ENCODE measurements around the gene KCNK5. TPM values are rescaled to one million over a fixed set of nuclear protein-coding genes. Genes with fewer than 3 reads are reported as not detected.

The KCNK5 gene
- polyA plus RNA-seq, 1 experiment: not detected

DNA sequence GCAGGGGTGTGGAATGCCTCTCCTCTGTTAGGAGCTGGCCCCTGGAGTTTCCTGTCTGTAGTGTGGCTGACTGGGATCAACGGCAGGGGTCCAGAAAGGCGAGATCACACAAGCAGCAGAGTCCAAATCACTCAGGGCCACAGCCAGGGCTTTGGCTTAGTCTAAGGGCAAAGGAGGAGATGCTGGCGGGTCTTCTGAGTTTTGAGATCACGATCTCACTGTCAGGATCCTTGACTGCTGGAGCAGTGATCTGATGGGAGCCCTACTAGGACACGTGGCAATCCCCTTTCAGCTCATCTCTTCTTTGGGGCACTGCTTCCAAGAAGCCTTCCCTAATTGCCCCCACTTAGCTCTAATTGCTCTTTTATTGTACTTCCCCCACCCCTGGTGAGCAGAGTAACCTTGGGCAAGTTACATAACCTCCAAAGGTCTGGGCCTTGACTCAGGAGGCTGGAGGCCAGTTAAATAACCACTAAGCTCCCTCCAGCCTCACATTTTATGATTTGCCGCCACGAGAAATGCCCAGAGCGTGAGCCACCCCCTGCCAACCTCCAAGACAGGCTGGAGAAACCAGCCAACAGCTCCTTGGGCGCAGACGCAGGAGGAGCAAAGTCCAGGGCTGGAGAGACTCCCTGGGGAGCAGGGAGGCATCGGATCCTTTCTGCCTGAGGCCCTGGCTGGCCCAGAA lies 12.0 kb downstream of the KCNK5 start:
- Histone ChIP-seq H3K4me3 (ENCODE audit: low read depth, low read length) (no peak overlapping the region), H3K27ac (ENCODE audit: low read depth, low read length) (no peak overlapping the region), H3K27me3 (ENCODE audit: control insufficient read depth, insufficient read depth, low read length) (no peaks in the 10 kb centered on the region), H3K9me3 (ENCODE audit: control insufficient read depth, insufficient read depth, low read length) (no peaks in the 10 kb centered on the region)
- TF ChIP-seq, protein P1, sequence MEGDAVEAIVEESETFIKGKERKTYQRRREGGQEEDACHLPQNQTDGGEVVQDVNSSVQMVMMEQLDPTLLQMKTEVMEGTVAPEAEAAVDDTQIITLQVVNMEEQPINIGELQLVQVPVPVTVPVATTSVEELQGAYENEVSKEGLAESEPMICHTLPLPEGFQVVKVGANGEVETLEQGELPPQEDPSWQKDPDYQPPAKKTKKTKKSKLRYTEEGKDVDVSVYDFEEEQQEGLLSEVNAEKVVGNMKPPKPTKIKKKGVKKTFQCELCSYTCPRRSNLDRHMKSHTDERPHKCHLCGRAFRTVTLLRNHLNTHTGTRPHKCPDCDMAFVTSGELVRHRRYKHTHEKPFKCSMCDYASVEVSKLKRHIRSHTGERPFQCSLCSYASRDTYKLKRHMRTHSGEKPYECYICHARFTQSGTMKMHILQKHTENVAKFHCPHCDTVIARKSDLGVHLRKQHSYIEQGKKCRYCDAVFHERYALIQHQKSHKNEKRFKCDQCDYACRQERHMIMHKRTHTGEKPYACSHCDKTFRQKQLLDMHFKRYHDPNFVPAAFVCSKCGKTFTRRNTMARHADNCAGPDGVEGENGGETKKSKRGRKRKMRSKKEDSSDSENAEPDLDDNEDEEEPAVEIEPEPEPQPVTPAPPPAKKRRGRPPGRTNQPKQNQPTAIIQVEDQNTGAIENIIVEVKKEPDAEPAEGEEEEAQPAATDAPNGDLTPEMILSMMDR (IDR thresholded peaks at IDR 0.05; ENCODE audit: low read depth, low read length): no peak
- POLR2A ChIA-PET: no interaction called here
- no peak for DNase-seq (ENCODE audit: low read depth, low spot score)
- CTCF ChIA-PET: no interaction called here

DNA sequence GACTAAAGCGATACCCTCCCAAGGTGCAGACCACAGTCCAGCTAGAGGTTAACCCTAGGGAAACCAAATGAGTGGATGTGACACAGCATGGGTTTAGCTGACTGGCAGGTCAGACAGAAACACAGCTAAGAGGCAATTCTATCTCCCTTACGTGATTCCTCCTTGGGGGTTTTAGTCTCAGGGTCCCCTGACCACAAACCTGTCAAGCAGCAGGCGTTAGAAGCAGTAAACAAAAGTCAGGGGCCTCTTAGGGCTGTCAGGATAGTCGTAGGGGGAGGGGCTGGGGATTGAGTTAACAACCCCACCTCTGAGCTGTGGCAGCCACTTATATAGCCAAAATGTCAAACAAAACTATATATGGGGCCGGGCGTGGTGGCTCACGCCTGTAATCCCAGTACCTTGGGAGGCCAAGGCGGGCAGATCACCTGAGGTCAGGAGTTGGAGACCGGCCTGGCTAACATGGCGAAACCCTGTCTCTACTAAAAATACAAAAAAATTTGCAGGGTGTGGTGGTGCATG lies 13.6 kb downstream of the KCNK5 start:
- no peak for DNase-seq (ENCODE audit: low read depth, low spot score)
- Histone ChIP-seq H3K4me3 (ENCODE audit: low read depth, low read length) (no peak overlapping the region), H3K27me3 (ENCODE audit: control insufficient read depth, insufficient read depth, low read length) (no peaks in the 10 kb centered on the region), H3K9me3 (ENCODE audit: control insufficient read depth, insufficient read depth, low read length) (no peaks in the 10 kb centered on the region), H3K27ac (ENCODE audit: low read depth, low read length) (no peak overlapping the region)
- ChIA-PET POLR2A (no interaction called here), CTCF (no interaction called here)
- TF ChIP-seq, protein P1 (IDR thresholded peaks at IDR 0.05; ENCODE audit: low read depth, low read length): no peak

DNA sequence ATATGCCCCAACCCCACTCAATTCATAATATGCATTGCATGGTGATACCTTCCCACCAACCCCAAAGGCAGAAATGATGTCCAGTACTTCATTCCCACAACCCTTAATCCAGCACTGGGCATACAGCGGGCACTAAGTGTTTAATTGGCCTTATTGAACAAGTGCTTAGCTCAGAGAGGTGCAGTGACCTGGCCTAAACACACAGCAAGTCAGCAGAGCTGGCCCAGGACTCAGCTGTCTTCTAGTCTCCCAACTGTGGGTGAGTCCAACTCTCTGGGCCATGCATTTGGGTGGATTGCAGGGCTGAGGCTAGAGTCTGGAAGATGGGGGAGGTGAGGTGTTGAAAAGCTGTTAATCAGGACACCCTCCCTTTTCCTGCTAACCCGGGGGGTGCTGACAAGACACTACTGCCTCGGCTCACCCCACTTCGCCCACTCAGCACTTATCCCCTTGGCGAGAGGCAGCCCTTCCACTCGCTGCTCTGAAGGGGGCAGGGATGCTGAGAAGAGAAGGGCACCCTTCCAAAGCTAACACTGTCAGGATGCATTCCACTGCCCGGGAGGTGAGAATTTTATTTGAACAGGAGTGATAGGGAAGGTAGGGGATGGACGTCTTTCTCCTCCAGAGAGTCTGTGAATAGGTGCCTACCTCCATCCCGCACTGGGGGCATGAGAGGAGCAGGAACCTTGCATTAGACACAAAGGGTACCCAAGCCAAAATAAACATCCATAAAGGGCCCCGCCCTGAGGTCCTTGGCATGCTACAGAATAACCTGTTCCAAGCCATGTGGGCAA lies 14.2 kb downstream of the KCNK5 start:
- TF ChIP-seq, protein P1 (IDR thresholded peaks at IDR 0.05; ENCODE audit: low read depth, low read length): no peak
- Histone ChIP-seq H3K27ac (ENCODE audit: low read depth, low read length) (no peak overlapping the region), H3K27me3 (ENCODE audit: control insufficient read depth, insufficient read depth, low read length) (no peaks in the 10 kb centered on the region), H3K9me3 (ENCODE audit: control insufficient read depth, insufficient read depth, low read length) (no peaks in the 10 kb centered on the region), H3K4me3 (ENCODE audit: low read depth, low read length) (no peak overlapping the region)
- POLR2A ChIA-PET: no interaction called here
- CTCF ChIA-PET: no interaction called here
- no peak for DNase-seq (ENCODE audit: low read depth, low spot score)

DNA sequence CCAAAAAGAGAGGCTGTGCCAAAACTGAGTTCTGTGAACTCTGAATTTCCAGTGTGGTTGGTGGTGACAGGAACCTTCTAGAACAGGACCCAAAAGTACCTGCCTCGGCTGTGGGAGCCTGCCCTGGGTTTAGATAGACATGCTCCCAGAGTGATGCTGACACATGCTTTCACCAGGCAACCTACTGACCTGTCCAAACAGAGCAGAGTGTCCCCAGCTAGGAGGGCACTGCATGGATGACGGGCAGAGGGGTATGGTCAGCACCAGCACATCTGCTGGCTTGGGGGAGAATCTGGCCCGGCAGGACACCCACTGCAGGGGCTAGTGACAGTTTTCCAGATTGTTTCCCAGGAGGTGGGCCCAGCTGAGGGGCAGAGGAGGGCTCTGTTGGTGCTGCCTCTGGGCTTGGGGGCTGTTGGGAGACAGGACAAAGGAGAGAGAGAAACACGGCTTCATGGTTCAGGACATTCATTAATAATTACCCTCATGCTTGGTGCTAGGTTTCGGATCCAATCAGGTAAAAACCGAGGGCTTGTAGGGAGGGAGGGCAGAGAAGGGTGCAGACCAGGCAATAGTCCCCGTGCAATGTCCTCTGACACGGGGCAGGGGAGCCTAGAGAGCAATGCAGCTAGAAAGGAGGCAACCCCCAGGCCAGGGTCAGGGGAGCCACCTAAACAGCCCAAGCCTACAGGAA lies 15.0 kb downstream of the KCNK5 start:
- H3K4me3 ChIP-seq (ENCODE audit: low read depth, low read length): no peak overlapping the region
- no peaks in the 10 kb centered on the region for H3K27me3 ChIP-seq (ENCODE audit: control insufficient read depth, insufficient read depth, low read length)
- CTCF ChIA-PET: no interaction called here
- TF ChIP-seq, protein P1 (IDR thresholded peaks at IDR 0.05; ENCODE audit: low read depth, low read length): no peak
- H3K27ac ChIP-seq (ENCODE audit: low read depth, low read length): no peak overlapping the region
- no peaks in the 10 kb centered on the region for H3K9me3 ChIP-seq (ENCODE audit: control insufficient read depth, insufficient read depth, low read length)
- no peak for DNase-seq (ENCODE audit: low read depth, low spot score)
- POLR2A ChIA-PET: no interaction called here

All from AG04450 (cell line).